ENCODE data around the gene SRP9. TPM values are rescaled to one million over a fixed set of nuclear protein-coding genes. Genes with fewer than 3 reads are reported as not detected.
"Not testable (repeated sequence)": the region's sequence is repeated elsewhere in the genome, so short reads cannot be mapped to it uniquely, and the experiment has no call there.

SRP9 gene
- total and polyA plus RNA-seq, 3 experiments from 2014 or later: 293 to 339 (median 339) TPM

DNA sequence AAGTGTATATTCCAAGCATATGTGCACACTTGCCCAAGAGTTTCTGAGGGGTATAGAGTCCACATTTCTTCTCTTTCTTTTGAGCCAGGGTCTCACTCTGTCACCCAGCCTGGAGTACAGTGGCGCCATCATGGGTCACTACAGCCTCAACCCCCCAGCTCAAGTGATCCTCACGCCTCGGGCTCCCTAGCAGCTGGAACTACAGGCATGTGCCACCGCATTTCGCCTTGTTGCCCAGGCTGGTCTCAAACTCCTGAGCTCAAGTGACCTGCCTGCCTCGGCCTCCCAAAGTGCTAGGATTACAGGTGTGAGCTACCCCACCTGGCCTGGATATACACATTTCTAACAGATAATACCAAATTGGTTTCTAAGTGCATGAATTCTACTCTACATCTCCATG, 17.1 kb upstream of the SRP9 start:
- peaks cover 7 to 34% of the 10 kb centered on the region in 2 donors for H3K27me3 Mint-ChIP-seq
- Histone ChIP-seq H3K9me3 (ENCODE audit: low read length) (no peaks in the 10 kb centered on the region), H3K4me3 (ENCODE audit: low read length) (no peak overlapping the region), H3K27me3 (ENCODE audit: insufficient read depth, low read length, poor library complexity, severe bottlenecking) (no peaks in the 10 kb centered on the region), H3K4me1 (ENCODE audit: insufficient read depth, low read length) (no peaks in the 10 kb centered on the region), H3K27ac (ENCODE audit: low read depth, low read length) (no peak overlapping the region), H3K36me3 (ENCODE audit: insufficient read depth, low read length) (no peaks in the 10 kb centered on the region)
- no peaks in the 10 kb centered on the region for H3K36me3 Mint-ChIP-seq
- H3K4me3 Mint-ChIP-seq: no peak overlapping the region
- no peak for DNase-seq
- no peaks in the 10 kb centered on the region for H3K4me1 Mint-ChIP-seq
- no peak overlapping the region for H3K27ac Mint-ChIP-seq
- no peaks in the 10 kb centered on the region for H3K9me3 Mint-ChIP-seq
- ChIA-PET CTCF (no interaction called here), POLR2A (no interaction called here)

- DNase-seq; POLR2A ChIA-PET; H3K27ac ChIP-seq (ENCODE audit: low read depth, low read length); H3K27me3 ChIP-seq (ENCODE audit: insufficient read depth, low read length, poor library complexity, severe bottlenecking); H3K9me3 Mint-ChIP-seq; CTCF ChIA-PET; H3K36me3 Mint-ChIP-seq; H3K4me1 ChIP-seq (ENCODE audit: insufficient read depth, low read length); H3K27ac Mint-ChIP-seq; H3K4me3 ChIP-seq (ENCODE audit: low read length); H3K4me1 Mint-ChIP-seq; H3K4me3 Mint-ChIP-seq; H3K9me3 ChIP-seq (ENCODE audit: low read length); H3K36me3 ChIP-seq (ENCODE audit: insufficient read depth, low read length): not testable (repeated sequence)
- H3K27me3 Mint-ChIP-seq: peaks cover 7 to 36% of the 10 kb centered on the region in 2 donors
These were observed 16.2 kb upstream of the SRP9 start for GRCh38 chr1:225761395-225761794.

GRCh38 chr1:225762002-225762441, 15.6 kb upstream of the SRP9 start:
- H3K4me1 Mint-ChIP-seq: no peaks in the 10 kb centered on the region
- POLR2A ChIA-PET: no interaction called here

GRCh38 chr1:225762444-225762843, 15.2 kb upstream of the SRP9 start:
- Mint-ChIP-seq H3K9me3 (no peaks in the 10 kb centered on the region), H3K4me3 (no peak overlapping the region), H3K36me3 (no peaks in the 10 kb centered on the region), H3K27ac (no peak overlapping the region), H3K4me1 (no peaks in the 10 kb centered on the region), H3K27me3 (peaks cover 5 to 39% of the 10 kb centered on the region in 2 donors)
- H3K36me3 ChIP-seq (ENCODE audit: insufficient read depth, low read length): no peaks in the 10 kb centered on the region
- no peaks in the 10 kb centered on the region for H3K9me3 ChIP-seq (ENCODE audit: low read length)
- no peak overlapping the region for H3K27ac ChIP-seq (ENCODE audit: low read depth, low read length)
- POLR2A ChIA-PET: no interaction called here
- CTCF ChIA-PET: interaction anchor here (1.5 kb wide), 1 partner anchor 15 kb away, joined by 3 read pairs; the partner anchor contains the start of gene SRP9
- H3K4me1 ChIP-seq (ENCODE audit: insufficient read depth, low read length): no peaks in the 10 kb centered on the region
- no peaks in the 10 kb centered on the region for H3K27me3 ChIP-seq (ENCODE audit: insufficient read depth, low read length, poor library complexity, severe bottlenecking)
- DNase-seq: no peak
- H3K4me3 ChIP-seq (ENCODE audit: low read length): no peak overlapping the region

More at GRCh38 chr1:225762002-225762441, 15.6 kb upstream of the SRP9 start:
- no peak for DNase-seq
- Histone ChIP-seq H3K27me3 (ENCODE audit: insufficient read depth, low read length, poor library complexity, severe bottlenecking) (no peaks in the 10 kb centered on the region), H3K4me1 (ENCODE audit: insufficient read depth, low read length) (no peaks in the 10 kb centered on the region), H3K9me3 (ENCODE audit: low read length) (no peaks in the 10 kb centered on the region), H3K36me3 (ENCODE audit: insufficient read depth, low read length) (no peaks in the 10 kb centered on the region), H3K4me3 (ENCODE audit: low read length) (no peak overlapping the region), H3K27ac (ENCODE audit: low read depth, low read length) (no peak overlapping the region)
- Mint-ChIP-seq H3K27ac (no peak overlapping the region), H3K9me3 (no peaks in the 10 kb centered on the region), H3K4me3 (no peak overlapping the region), H3K27me3 (peaks cover 7 to 36% of the 10 kb centered on the region in 2 donors), H3K36me3 (no peaks in the 10 kb centered on the region)
- CTCF ChIA-PET: interaction anchor here (1.5 kb wide), 1 partner anchor 15 kb away, joined by 3 read pairs; the partner anchor contains the start of gene SRP9

DNA sequence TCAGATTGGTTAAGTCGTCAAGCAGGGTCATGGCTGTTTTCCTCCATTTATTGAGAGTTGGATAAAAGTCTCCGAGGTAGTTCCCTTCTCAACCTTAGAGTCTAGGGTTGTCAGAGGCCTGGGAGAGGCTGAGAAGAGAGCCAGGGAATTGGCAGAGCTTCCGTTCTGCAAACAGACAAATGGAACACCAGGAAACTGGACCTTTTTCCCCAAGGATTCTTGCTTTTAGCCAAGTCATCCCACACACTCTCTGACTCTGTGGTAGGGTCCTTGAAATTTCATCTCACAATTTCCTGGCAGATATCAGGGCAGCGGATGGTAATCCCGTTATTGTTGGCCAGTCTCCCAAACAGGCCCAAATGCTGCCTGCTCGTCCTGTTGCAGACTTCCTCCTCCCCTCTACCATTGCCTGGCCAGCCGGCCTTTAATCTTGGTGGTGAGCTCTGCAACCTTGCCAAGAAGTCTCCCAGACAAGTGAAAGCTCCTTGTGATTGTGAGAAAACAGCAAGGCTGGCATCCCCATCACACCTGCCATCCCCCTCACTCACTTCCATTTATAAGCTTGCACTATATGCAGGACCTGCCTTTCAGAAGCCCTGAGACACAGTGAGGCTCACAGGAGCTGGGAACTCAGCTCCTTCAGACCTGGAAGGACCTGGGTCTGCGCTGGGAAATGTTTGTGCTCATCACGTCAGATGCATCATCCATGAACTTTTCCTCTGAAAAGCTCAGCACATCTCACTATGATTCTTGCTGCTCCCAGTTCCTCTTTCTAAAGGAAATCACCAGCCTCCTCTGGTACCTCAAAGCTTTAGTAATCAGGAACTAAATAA, 13.7 kb upstream of the SRP9 start:
- H3K36me3 ChIP-seq (ENCODE audit: insufficient read depth, low read length): no peaks in the 10 kb centered on the region
- no peak overlapping the region for H3K4me3 Mint-ChIP-seq
- no peak overlapping the region for H3K4me3 ChIP-seq (ENCODE audit: low read length)
- no peaks in the 10 kb centered on the region for H3K27me3 ChIP-seq (ENCODE audit: insufficient read depth, low read length, poor library complexity, severe bottlenecking)
- no peaks in the 10 kb centered on the region for H3K4me1 ChIP-seq (ENCODE audit: insufficient read depth, low read length)
- no peak overlapping the region for H3K27ac Mint-ChIP-seq
- no peaks in the 10 kb centered on the region for H3K9me3 Mint-ChIP-seq
- H3K27me3 Mint-ChIP-seq: peaks cover 5 to 34% of the 10 kb centered on the region in 2 donors
- CTCF ChIA-PET: interaction anchor here (1.3 to 1.9 kb wide), 3 partner anchors 10 to 14 kb away, joined by 3 to 7 read pairs (median 3); partner anchors contain the start of gene SRP9
- H3K27ac ChIP-seq (ENCODE audit: low read depth, low read length): no peak overlapping the region
- no peaks in the 10 kb centered on the region for H3K9me3 ChIP-seq (ENCODE audit: low read length)
- H3K4me1 Mint-ChIP-seq: no peaks in the 10 kb centered on the region
- no peaks in the 10 kb centered on the region for H3K36me3 Mint-ChIP-seq
- no peak for DNase-seq
- POLR2A ChIA-PET: interaction anchor here (1.0 kb wide), 1 partner anchor 15 kb away, joined by 3 read pairs; no protein-coding TSS in a partner anchor

DNA sequence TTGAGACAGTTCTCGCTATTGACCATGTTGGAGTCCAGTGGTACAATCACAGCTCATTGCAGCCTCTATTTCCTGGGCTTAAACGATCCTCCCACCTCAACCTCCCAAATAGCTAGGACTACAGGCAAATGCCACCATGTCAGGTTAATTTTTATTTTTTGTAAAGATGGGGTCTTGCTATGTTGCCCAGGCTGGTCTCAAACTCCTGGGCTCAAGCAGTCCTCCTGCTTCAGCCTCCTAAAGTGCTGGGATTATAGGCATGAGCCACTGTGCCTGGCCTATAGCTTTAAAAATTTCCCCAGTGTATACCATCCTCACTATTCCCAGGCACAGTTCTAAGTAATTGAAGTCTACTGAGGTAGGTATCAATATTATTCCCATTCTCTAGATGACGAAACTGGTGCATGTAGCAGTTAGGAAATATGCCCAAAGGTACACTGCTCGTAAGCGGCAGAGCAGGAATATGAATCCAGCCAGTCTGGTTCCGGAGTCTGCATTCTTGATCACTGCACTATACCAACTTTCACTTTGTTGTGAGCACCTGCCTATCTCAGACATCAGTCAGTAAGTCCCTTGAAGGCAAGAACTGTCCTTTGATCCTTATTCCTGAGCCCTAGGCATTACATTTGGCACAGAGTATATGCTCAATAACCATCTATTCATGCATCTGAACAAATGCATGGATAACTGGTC, 11.5 kb upstream of the SRP9 start:
- Histone ChIP-seq H3K4me1 (ENCODE audit: insufficient read depth, low read length) (no peaks in the 10 kb centered on the region), H3K9me3 (ENCODE audit: low read length) (no peaks in the 10 kb centered on the region), H3K4me3 (ENCODE audit: low read length) (no peak overlapping the region), H3K27ac (ENCODE audit: low read depth, low read length) (no peak overlapping the region), H3K36me3 (ENCODE audit: insufficient read depth, low read length) (no peaks in the 10 kb centered on the region), H3K27me3 (ENCODE audit: insufficient read depth, low read length, poor library complexity, severe bottlenecking) (no peaks in the 10 kb centered on the region)
- H3K4me1 Mint-ChIP-seq: no peaks in the 10 kb centered on the region
- H3K9me3 Mint-ChIP-seq: no peaks in the 10 kb centered on the region
- H3K27me3 Mint-ChIP-seq: peaks cover 6 to 34% of the 10 kb centered on the region in 2 donors
- no peaks in the 10 kb centered on the region for H3K36me3 Mint-ChIP-seq
- no peak overlapping the region for H3K27ac Mint-ChIP-seq
- no peak overlapping the region for H3K4me3 Mint-ChIP-seq
- no peak for DNase-seq
- POLR2A ChIA-PET: no interaction called here
- CTCF ChIA-PET: interaction anchor here (1.9 kb wide), 1 partner anchor 11 kb away, joined by 7 read pairs; the partner anchor contains the start of gene SRP9

- H3K27me3 ChIP-seq (ENCODE audit: insufficient read depth, low read length, poor library complexity, severe bottlenecking): no peaks in the 10 kb centered on the region
- no peak for DNase-seq
- Mint-ChIP-seq H3K36me3 (no peaks in the 10 kb centered on the region), H3K27ac (peak overlapping the region in 1 of 8 donors; percentile 68), H3K4me1 (no peaks in the 10 kb centered on the region), H3K9me3 (no peaks in the 10 kb centered on the region), H3K27me3 (peaks cover 6 to 28% of the 10 kb centered on the region in 2 donors), H3K4me3 (no peak overlapping the region)
- ChIA-PET CTCF (interaction anchor here (1.9 kb wide), 1 partner anchor 10 kb away, joined by 7 read pairs; the partner anchor contains the start of gene SRP9), POLR2A (no interaction called here)
- H3K9me3 ChIP-seq (ENCODE audit: low read length): no peaks in the 10 kb centered on the region
- H3K4me3 ChIP-seq (ENCODE audit: low read length): no peak overlapping the region
- H3K36me3 ChIP-seq (ENCODE audit: insufficient read depth, low read length): no peaks in the 10 kb centered on the region
- no peaks in the 10 kb centered on the region for H3K4me1 ChIP-seq (ENCODE audit: insufficient read depth, low read length)
- no peak overlapping the region for H3K27ac ChIP-seq (ENCODE audit: low read depth, low read length)
These were observed 10.5 kb upstream of the SRP9 start for GRCh38 chr1:225766967-225767633.

Measured in CD8-positive, alpha-beta memory T cell (primary cell).